ENCODE measurements around the gene AGXT. TPM values are rescaled to one million over a fixed set of nuclear protein-coding genes. Genes with fewer than 3 reads are reported as not detected.
A peak's percentile ranks its signal among the peaks of the same experiment; 100 is the strongest.

The AGXT gene
- total RNA-seq, 3 donors from 2014 or later = 0.22 to 4.1 (median 1.0) TPM

- DNase-seq = peak in 2 of 3 donors; percentile 28 to 45
- intact Hi-C loops (cut with DNase I, micrococcal nuclease) = no loop called here
- TF ChIP-seq CTCF (IDR thresholded peaks at IDR 0.05) = no peak
- Histone ChIP-seq H3K9me3 (no peaks in the 10 kb centered on the region), H3K4me1 (ENCODE audit: low read depth) (peaks cover 12% of the 10 kb centered on the region), H3K4me3 (no peak overlapping the region), H3K36me3 (ENCODE audit: low read depth) (no peaks in the 10 kb centered on the region)
- no peak for ATAC-seq
Measured at GRCh38 chr2:240886678-240887609, 18.3 kb downstream of the AGXT start.

- peaks cover 12% of the 10 kb centered on the region for H3K4me1 ChIP-seq (ENCODE audit: low read depth)
- no peak for TF ChIP-seq CTCF (IDR thresholded peaks at IDR 0.05)
- H3K9me3 ChIP-seq = no peaks in the 10 kb centered on the region
- no peaks in the 10 kb centered on the region for H3K36me3 ChIP-seq (ENCODE audit: low read depth)
- no peak for DNase-seq
- intact Hi-C loops (cut with DNase I, micrococcal nuclease) = no loop called here
- no peak for ATAC-seq
- no peak overlapping the region for H3K4me3 ChIP-seq
Measured at GRCh38 chr2:240887631-240888030, 19.0 kb downstream of the AGXT start.

- no peaks in the 10 kb centered on the region for H3K36me3 ChIP-seq (ENCODE audit: low read depth)
- ATAC-seq = no peak
- H3K4me3 ChIP-seq = no peak overlapping the region
- no peaks in the 10 kb centered on the region for H3K9me3 ChIP-seq
- intact Hi-C loops (cut with DNase I, micrococcal nuclease) = no loop called here
- no peak for TF ChIP-seq CTCF (IDR thresholded peaks at IDR 0.05)
- peak in 2 of 3 donors; percentile 33 to 47 for DNase-seq
- H3K4me1 ChIP-seq (ENCODE audit: low read depth) = peaks cover 12% of the 10 kb centered on the region
Measured at GRCh38 chr2:240888130-240888889, 19.7 kb downstream of the AGXT start.

- DNase-seq (peak in 1 of 3 donors; percentile 31), ATAC-seq (no peak)
- no peak for TF ChIP-seq CTCF (IDR thresholded peaks at IDR 0.05)
- Histone ChIP-seq H3K36me3 (ENCODE audit: low read depth) (no peaks in the 10 kb centered on the region), H3K4me1 (ENCODE audit: low read depth) (peaks cover 12% of the 10 kb centered on the region), H3K9me3 (no peaks in the 10 kb centered on the region), H3K4me3 (no peak overlapping the region)
- intact Hi-C loops (cut with DNase I, micrococcal nuclease) = no loop called here
Measured at GRCh38 chr2:240888890-240889573, 20.4 kb downstream of the AGXT start.
